IPS-18c (cell line): ENCODE measurements around the gene FAM219B.

Experiments
- H3K4me3 ChIP-seq: 2 replicates; pipeline ENCODE4 v1.7.0; 2013; ENCODE audit warnings: low read depth, mild to moderate bottlenecking, low read length, moderate library complexity; ENCODE audit not compliant: insufficient read depth
- H3K9me3 ChIP-seq: one replicate; pipeline ENCODE4 v1.6.1; 2013; ENCODE audit warnings: mild to moderate bottlenecking, low read length, moderate library complexity; ENCODE audit not compliant: control insufficient read depth, insufficient read depth

The FAM219B gene

GRCh38 chr15:74864296-74864695, 42.4 kb downstream of the FAM219B start:
- H3K9me3 ChIP-seq = peaks cover 2% of the 10 kb centered on the region

GRCh38 chr15:74863239-74864056, 43.2 kb downstream of the FAM219B start:
- no peak overlapping the region for H3K4me3 ChIP-seq
- peaks cover 2% of the 10 kb centered on the region for H3K9me3 ChIP-seq

More at GRCh38 chr15:74864296-74864695, 42.4 kb downstream of the FAM219B start:
- no peak overlapping the region for H3K4me3 ChIP-seq

GRCh38 chr15:74858369-74858740, 48.3 kb downstream of the FAM219B start:
- Histone ChIP-seq H3K4me3 (no peak overlapping the region), H3K9me3 (no peaks in the 10 kb centered on the region)

DNA sequence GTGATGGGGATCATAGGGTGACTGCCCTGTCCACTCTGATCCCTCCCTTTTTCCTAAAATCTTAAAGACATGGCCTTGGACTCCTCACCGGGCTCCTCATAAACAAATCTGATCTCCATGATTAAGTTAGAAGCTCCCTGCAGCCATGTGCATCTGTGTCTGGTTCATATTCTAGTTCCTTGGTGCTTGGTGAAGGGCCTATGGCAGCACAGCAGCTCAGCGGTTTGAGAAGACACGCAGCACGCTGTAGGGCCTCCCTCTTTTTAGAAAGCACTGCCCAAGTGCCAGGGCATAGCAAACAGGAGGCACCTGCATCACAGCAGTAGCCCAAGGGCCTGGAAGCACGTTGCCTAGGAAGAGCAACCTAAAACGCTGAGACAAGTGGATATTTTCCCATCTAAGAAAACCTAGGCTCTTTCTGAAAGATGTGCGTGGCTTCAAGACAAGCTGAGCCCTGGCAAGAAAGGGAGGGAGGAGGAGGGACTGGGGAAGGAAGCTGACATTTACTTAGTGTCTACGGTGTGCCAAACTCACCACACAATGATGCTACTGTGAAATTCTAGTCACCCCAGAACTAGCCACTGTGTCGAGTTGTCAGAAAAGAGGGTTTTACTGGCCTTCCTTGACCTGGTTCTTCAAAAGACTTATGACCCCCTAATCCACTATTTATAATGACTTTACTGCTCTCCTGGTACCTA, 48.8 kb downstream of the FAM219B start:
- Histone ChIP-seq H3K9me3 (no peaks in the 10 kb centered on the region), H3K4me3 (no peak overlapping the region)

DNA sequence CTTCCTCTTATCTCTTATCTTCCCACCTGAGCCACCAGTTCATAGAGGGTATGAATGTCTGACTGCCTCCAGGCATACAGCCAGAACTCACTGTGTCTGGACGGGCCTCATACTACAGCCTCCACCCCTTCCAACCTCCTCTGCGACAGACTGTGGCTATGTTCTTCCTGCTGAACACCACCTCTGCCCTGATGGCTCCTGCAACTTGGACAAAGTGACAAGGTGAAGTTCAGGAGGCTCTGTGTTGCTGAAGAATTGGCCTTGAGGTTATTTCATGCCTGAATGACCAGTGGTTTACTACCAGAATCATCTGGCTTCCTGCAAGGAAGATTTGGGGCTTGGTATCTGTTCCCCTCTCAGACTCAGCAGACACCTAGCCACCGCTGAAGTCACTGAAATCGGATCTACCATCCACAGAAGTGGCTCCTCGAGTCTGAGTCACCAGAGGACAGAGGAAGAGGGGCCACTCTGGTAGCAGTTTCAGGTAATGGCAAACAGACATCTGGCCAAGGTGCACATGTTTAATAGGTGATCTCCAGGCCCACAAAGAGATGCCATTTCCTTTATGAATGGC, 49.5 kb downstream of the FAM219B start:
- Histone ChIP-seq H3K9me3 (no peaks in the 10 kb centered on the region), H3K4me3 (no peak overlapping the region)

- no peaks in the 10 kb centered on the region for H3K9me3 ChIP-seq
- H3K4me3 ChIP-seq = no peak overlapping the region
Measured at GRCh38 chr15:74856537-74856936, 50.1 kb downstream of the FAM219B start.

GRCh38 chr15:74855857-74856256, 50.8 kb downstream of the FAM219B start:
- H3K9me3 ChIP-seq = no peaks in the 10 kb centered on the region
- no peak overlapping the region for H3K4me3 ChIP-seq

DNA sequence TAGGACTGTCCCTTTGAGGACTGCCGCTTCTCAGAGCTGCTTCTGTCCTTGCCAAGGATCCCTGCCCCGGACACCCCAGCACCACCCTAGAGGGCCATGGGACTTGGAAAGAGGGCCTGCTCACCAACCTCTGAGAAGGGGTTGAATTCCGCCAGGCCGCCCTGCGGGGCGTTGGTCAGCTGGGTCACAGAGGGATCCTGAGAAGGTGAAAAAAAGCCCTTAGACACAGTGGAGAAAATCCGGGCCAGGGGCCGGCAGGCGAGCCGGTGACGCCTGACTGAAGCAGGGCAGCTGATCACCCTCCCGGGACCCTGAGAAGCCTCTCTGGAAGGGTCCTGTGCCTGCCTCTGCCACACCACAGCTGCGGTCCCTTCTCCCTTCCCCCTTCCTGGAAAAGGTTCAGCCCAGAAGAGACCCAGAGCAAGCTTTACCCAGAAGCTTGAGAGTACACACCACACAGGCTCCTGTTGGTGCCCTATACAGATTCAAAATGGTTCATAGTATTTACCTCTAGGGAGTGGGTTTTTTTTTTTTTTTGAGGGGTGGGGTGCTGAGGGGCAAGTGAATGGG, 52.1 kb downstream of the FAM219B start:
- H3K4me3 ChIP-seq = no peak overlapping the region

GRCh38 chr15:74851960-74852359, 54.7 kb downstream of the FAM219B start:
- Histone ChIP-seq H3K9me3 (no peaks in the 10 kb centered on the region), H3K4me3 (no peak overlapping the region)

More for the DNA sequence above, 52.1 kb downstream of the FAM219B start:
- no peaks in the 10 kb centered on the region for H3K9me3 ChIP-seq

DNA sequence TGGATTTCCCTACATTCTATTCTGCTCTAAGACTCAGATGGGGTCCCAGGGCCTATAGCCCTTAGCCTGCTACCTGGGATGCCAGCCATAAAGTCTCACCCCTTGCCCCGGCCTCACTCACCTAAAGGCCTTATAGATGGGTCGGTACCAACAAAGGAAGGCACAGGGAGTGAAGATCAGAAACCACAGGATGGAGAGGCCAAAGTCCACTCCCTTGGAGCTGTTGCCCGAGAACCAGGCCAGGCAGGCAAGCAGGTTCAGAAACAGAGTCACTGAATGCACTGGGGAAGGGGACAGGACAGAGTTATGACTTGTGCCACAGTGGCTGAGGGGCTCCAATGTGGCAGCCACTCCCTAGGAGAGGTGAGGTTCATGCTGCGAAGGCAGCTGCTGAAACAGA, 56.3 kb downstream of the FAM219B start:
- Histone ChIP-seq H3K9me3 (no peaks in the 10 kb centered on the region), H3K4me3 (no peak overlapping the region)
